ENCODE measurements around the gene ANO10.

DNA sequence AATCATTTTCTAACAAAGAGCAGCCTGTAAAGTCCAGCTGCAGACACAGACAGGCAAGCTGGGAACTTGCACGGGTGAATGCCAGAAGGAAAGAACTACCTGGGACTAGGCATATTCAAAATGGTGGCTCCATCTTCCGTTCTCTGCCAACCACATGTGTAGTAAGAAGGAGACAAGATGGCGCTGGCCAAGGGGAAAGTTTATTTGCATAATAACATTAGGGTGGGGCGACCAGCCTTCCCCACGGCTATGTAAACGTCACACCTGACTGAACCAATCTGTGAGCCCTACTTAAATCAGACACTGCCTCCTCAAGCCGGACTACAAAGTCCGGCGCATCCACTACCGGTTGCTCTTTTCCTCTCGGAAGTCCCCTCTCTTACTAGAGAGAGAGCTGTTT, 204.7 kb downstream of the ANO10 start:
- TF ChIP-seq EZH2 (IDR thresholded peaks at IDR 0.05; ENCODE audit: low read depth): no peak
- TF ChIP-seq, protein P1, sequence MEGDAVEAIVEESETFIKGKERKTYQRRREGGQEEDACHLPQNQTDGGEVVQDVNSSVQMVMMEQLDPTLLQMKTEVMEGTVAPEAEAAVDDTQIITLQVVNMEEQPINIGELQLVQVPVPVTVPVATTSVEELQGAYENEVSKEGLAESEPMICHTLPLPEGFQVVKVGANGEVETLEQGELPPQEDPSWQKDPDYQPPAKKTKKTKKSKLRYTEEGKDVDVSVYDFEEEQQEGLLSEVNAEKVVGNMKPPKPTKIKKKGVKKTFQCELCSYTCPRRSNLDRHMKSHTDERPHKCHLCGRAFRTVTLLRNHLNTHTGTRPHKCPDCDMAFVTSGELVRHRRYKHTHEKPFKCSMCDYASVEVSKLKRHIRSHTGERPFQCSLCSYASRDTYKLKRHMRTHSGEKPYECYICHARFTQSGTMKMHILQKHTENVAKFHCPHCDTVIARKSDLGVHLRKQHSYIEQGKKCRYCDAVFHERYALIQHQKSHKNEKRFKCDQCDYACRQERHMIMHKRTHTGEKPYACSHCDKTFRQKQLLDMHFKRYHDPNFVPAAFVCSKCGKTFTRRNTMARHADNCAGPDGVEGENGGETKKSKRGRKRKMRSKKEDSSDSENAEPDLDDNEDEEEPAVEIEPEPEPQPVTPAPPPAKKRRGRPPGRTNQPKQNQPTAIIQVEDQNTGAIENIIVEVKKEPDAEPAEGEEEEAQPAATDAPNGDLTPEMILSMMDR (conservative IDR thresholded peaks at IDR 0.05): no peak

Data from PC-9 (cell line).